ENCODE measurements around the gene CMTM7. TPM values are rescaled to one million over a fixed set of nuclear protein-coding genes. Genes with fewer than 3 reads are reported as not detected.

The CMTM7 gene
- total RNA-seq, 1 donor from 2014 or later, result 2.9 TPM

DNA sequence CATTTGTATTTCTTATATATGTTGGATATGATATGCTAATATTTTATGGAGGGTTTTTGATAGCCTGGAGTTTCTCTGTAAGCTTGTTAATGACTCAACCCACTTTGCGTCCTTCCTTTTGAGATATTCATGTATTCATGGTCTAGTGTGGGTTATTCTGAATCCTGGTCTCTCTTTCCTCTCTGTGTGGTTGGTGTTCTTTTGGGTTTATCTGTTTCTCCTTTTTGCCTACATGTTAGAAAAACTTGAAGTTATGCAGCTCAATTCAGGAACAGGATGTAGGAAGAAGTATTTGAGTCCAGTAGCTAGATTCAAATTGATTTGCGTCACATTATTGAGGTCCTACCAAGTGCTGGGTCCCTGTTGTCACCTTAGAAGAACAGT, 28.1 kb downstream of the CMTM7 start:
- H3K36me3 ChIP-seq, result no peaks in the 10 kb centered on the region
- H3K9me3 ChIP-seq (replicated peaks), result peaks cover 5% of the 10 kb centered on the region
- H3K27ac ChIP-seq (replicated peaks), result peak overlapping the region; percentile 62
- peaks cover 49% of the 10 kb centered on the region for H3K4me1 ChIP-seq
- intact Hi-C loops (cut with micrococcal nuclease), result no loop called here
- H3K4me3 ChIP-seq, result no peak overlapping the region
- no peaks in the 10 kb centered on the region for H3K27me3 ChIP-seq (ENCODE audit: low read depth)
- no peak for DNase-seq
- TF ChIP-seq, protein P1, sequence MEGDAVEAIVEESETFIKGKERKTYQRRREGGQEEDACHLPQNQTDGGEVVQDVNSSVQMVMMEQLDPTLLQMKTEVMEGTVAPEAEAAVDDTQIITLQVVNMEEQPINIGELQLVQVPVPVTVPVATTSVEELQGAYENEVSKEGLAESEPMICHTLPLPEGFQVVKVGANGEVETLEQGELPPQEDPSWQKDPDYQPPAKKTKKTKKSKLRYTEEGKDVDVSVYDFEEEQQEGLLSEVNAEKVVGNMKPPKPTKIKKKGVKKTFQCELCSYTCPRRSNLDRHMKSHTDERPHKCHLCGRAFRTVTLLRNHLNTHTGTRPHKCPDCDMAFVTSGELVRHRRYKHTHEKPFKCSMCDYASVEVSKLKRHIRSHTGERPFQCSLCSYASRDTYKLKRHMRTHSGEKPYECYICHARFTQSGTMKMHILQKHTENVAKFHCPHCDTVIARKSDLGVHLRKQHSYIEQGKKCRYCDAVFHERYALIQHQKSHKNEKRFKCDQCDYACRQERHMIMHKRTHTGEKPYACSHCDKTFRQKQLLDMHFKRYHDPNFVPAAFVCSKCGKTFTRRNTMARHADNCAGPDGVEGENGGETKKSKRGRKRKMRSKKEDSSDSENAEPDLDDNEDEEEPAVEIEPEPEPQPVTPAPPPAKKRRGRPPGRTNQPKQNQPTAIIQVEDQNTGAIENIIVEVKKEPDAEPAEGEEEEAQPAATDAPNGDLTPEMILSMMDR (IDR thresholded peaks at IDR 0.05; ENCODE audit: borderline replicate concordance), result no peak

DNA sequence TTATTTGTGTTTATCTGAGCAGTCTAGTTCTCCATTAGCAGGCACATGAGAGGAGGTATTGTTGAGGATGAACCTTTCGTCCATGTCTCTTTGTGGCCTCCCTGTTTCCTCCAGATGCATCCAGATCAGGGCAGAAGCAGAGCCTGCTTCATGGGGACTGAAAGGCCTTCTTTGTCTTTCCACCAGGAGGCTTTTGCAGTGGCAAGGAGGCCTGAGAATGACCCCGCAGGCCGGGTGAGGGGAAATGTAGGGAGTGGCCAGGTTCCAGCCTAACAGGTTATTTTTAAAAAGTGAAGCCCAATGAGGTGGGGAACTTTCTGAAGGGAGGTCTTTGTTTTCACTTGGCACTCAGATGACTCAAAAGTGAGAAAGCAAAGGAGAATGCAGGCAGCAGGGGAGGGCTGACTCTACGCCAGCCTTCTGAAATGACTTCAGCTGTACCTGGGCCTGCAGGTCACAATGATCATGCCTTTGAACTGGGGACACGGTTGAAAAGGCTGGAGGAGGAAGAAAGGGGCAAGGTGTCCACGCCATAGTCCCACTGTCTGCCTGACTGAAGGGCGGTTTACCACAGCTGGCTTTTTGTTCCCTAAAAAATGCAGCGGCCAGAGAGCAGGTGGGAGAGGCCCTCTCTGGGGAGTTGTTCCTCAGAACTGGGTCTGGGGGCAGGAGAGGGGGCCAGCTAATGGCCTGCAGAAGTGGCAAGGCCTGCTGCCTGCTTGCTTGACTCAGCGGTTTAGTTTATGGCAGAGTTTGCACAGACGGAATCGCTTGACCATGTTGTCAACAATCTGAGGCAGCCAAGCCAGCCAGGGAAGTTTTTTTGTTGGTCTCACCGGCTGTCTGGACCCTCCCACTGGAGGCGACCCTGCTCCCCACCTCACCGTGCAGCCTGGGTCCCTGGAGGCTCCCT, 28.7 kb downstream of the CMTM7 start:
- Histone ChIP-seq H3K36me3 (no peaks in the 10 kb centered on the region), H3K27me3 (ENCODE audit: low read depth) (no peaks in the 10 kb centered on the region), H3K4me1 (peaks cover 44% of the 10 kb centered on the region), H3K9me3 (replicated peaks) (peaks cover 5% of the 10 kb centered on the region), H3K27ac (replicated peaks) (peak overlapping the region; percentile 62), H3K4me3 (no peak overlapping the region)
- intact Hi-C loops (cut with micrococcal nuclease), result no loop called here
- no peak for DNase-seq
- TF ChIP-seq, protein P1 (IDR thresholded peaks at IDR 0.05; ENCODE audit: borderline replicate concordance), result peak; percentile 17

DNA sequence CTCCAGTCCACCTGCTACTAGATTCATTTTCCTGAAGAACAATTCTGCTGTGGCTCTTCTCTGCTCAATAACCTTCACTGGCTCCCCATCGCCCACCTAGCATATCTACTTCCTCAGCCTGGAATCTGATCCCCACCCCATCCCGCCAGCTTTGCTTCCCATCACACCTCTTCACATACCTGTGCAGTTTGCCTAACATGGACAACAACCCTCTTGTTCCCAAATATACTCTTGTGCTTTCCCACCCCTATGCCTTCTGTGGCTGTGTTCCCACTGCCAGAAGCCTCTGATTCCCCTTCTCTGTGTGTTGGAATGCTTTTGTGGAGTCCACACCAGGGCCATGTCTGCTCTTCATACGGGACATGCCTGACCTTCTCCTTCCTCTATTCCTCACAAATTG, 29.5 kb downstream of the CMTM7 start:
- no peak overlapping the region for H3K4me3 ChIP-seq
- H3K4me1 ChIP-seq, result peaks cover 44% of the 10 kb centered on the region
- no peaks in the 10 kb centered on the region for H3K36me3 ChIP-seq
- H3K27me3 ChIP-seq (ENCODE audit: low read depth), result no peaks in the 10 kb centered on the region
- peak overlapping the region; percentile 62 for H3K27ac ChIP-seq (replicated peaks)
- intact Hi-C loops (cut with micrococcal nuclease), result no loop called here
- DNase-seq, result no peak
- H3K9me3 ChIP-seq (replicated peaks), result peaks cover 5% of the 10 kb centered on the region
- TF ChIP-seq, protein P1 (IDR thresholded peaks at IDR 0.05; ENCODE audit: borderline replicate concordance), result no peak

DNA sequence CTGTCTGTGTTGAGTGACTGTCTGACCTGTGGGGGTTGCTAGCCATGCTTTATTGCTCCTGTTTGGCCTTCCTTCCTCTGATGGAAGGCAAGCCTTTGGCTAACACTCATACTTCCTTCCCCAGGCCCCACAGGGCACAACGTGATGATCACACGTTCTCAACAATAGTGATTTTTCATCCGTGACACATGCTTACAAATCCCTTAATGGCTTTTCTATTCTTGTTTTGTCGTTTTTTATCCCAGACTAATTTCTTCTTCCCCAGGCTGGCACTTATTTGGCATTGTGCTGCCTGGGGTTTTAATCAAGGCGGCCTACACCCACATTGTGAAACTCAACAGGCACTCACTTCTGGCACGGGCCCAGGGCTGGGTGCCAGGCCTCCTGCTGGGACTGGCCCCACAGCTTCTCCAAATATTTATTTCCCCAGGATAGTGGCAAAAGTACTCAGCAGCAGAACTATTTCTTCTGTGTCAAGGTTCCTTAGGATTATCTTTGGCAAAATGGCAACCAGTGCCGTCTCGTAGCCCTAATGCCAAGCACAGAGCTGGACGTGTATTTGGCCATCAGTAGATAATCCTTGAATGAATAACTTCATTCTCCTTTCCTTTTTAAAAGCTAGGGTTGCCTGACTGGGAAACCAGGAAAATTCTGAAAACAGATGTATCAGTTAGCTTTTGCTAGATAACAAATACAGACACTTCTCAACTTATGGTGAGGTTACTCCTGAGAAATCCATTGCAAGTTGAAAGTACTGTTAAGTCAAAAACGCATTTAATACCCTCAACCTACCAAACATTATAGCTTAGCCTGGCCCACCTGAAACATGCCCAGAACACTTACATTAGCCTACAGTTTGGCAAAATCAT, 30.6 kb downstream of the CMTM7 start:
- TF ChIP-seq, protein P1 (IDR thresholded peaks at IDR 0.05; ENCODE audit: borderline replicate concordance), result no peak
- H3K4me1 ChIP-seq, result peaks cover 44% of the 10 kb centered on the region
- H3K9me3 ChIP-seq (replicated peaks), result peaks cover 5% of the 10 kb centered on the region
- no peaks in the 10 kb centered on the region for H3K27me3 ChIP-seq (ENCODE audit: low read depth)
- H3K4me3 ChIP-seq, result no peak overlapping the region
- DNase-seq, result peak; percentile 91
- intact Hi-C loops (cut with micrococcal nuclease), result no loop called here
- H3K36me3 ChIP-seq, result no peaks in the 10 kb centered on the region
- H3K27ac ChIP-seq (replicated peaks), result peak overlapping the region; percentile 62

DNA sequence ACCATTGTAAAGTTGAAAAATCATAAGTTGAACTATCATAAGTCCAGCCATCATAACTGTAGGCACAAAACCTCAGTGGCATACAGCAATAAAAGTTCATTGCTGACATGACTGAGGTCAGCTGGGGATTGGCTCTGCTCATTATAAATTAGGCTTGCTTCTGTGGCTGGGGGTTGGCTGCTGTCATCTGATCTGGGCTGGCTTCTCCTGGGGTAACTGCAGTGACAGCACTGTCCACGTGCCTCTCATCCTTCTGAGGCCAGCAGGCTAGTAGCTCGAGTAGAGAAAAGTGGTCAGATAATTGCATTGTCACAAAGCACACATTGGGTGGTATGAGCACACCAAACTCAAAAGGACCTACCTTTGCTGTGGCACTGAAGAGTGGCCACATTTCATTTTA, 31.3 kb downstream of the CMTM7 start:
- Histone ChIP-seq H3K27me3 (ENCODE audit: low read depth) (no peaks in the 10 kb centered on the region), H3K27ac (replicated peaks) (no peak overlapping the region), H3K4me1 (peaks cover 44% of the 10 kb centered on the region), H3K36me3 (no peaks in the 10 kb centered on the region), H3K9me3 (replicated peaks) (peaks cover 5% of the 10 kb centered on the region), H3K4me3 (no peak overlapping the region)
- DNase-seq, result no peak
- intact Hi-C loops (cut with micrococcal nuclease), result no loop called here
- TF ChIP-seq, protein P1 (IDR thresholded peaks at IDR 0.05; ENCODE audit: borderline replicate concordance), result no peak

All from left ventricle myocardium inferior (tissue), 1 donor.